Activated CD8-positive, alpha-beta memory T cell treated with anti-CD3 and anti-CD28 coated beads for 48 hours (primary cell): ENCODE measurements around the gene MMP3.
"Not testable (repeated sequence)": the region's sequence is repeated elsewhere in the genome, so short reads cannot be mapped to it uniquely, and the experiment has no call there.

Experiments used
- DNase-seq, 3 experiments: peaks; one replicate each; pipeline ENCODE4 v3.0.0-alpha.2; 2020; ENCODE audit warnings: low read depth in 2 of 3, low spot score in 2 of 3

MMP3 gene

DNA sequence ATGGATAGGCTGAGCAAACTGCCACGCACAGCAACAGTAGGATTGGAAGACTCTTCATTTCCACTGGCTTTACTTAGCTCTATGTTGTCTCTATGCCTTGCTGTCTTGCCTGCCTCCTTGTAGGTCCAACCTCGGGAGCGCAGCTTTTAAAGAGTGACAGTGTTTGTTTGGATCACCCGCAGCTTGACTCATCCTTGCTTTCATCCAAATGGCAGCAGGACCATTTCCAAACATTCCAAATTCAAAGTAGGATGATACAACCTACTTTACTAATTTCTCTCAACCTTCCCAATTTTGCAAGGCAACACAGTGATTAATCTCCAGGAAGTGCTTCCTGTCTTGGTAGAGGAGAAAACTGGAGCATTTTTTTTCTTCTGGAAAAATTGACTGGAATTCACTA, at the start of gene MMP3:
TSS of gene MMP3 (minus strand) at position 121 of the 400 bp plus-strand sequence. CDS start at position 58, 63 bp downstream.
- no peak for DNase-seq

DNA sequence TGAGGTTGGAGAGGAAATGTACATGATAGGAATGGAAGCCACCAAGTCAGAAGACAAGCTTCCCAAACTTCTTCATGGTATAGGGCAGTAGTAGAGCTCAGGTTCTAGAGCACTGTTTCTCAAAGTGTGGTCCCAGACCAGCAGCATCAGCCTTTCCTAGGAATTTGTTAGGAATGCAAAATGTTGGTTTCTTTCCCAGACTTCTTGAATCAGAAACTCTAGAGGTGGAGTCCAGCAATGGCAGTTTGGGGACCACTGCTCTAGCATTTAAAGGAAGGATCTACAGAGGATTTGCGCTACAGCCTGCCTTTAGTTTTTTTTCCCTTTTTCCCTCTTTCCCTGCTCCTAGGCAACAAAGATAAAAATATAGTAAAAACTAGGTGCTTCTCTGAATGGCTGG, 48.3 kb upstream of the MMP3 start:
- DNase-seq, result no peak

DNA sequence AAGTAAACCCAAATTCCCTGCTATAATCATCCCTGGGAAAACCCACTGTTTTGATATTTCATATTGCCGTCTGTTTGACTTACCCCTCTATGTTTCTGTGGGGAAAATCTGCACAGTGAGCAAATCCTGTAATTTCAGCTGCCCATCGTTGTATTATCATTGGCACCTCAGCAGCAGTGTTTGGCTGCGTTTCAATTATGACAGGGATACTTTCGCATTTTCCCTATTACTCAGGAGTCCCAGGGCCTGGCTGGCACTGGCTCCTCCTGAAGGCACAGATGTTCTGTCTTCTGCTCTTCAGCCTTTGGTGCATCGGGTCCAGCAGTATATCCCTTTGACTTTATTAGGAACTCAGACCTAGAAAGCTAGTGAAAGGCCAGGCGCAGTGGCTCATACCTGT, 43.6 kb upstream of the MMP3 start:
- no peak for DNase-seq

DNA sequence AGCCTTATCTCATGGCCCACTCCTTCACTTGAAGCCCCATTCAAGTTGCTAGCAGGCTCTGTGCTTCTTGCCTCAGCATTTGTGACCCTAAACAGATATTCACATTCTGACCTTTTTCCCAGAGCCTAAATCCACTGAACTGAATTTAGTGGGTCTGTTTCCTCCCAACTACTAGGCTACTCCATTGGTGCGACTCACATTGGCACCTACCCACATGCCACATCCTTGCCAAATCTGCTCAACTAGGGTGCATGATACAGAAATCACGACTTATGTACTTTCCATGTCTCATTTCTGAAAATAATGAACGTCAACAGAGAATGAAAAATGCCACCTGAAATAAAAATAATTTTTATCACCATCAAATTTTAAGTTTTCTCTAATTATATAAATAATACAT, 39.7 kb upstream of the MMP3 start:
- no peak for DNase-seq

DNA sequence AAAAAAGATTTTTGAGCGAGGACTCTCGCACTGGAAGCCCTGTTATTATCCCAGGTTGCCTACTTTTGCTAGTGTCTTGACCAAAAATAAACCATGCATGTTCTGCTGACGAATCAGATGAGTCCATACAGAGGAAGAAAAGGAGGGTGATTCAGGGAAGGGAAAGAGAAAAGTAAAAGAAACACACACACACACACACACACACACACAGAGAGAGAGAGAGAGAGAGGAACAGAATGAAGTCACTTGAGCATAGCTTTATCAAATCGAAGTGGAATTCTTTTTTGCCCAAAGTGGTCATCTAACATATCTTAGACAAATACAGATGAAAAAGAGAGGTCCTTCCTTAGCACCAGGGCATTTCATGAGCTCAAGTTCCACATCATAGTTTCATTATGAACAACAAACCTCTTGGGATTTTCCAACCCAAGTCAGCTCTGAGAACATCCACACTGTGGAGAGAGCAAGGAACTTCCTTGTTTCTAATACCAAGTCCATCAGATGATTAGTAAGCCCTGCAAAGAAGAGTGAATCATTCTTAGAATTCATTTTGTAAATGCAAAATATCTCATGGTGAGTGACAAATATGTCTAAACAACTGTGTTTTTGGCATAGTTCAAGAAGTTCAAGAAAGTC, 39.1 kb upstream of the MMP3 start:
- no peak for DNase-seq

DNA sequence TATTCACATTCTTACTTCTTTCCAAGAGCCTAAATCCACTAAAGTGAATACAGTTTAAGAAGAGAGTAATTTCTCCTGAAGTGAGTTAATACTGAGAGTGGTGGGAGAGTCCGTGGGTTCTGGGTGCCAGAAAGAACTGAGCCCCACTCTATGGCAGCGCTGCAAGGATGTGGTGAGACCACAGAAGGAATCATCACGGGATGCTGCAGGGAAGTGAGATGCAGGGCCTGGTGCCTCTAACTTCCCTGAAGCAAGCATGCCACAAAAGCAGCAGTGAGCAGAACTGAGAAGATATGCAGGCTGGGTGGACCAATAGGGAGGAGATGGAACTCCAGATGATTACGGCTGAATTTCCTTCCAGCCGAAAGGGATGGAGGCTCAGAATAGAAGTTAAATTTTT, 36.4 kb upstream of the MMP3 start:
- DNase-seq, result no peak

DNA sequence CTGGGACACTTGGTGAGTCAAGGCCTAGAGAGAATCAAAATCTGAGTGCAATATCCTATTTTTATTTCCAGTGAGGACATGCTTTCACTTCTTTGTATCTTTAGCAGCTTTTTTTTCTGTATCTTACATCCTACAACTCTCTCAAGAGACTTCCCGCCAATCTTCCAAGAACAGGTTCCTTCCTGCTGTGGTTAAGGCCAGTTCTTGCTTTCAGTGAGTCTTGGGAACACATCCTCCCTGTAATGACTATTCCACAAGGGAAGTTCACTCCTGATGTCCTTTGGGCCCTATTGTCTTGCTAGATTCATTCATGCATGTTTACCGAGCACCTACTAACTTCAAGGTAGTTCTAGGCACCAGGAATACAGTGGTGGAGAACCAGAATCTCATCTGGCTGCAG, 35.2 kb upstream of the MMP3 start:
- DNase-seq, result no peak

DNA sequence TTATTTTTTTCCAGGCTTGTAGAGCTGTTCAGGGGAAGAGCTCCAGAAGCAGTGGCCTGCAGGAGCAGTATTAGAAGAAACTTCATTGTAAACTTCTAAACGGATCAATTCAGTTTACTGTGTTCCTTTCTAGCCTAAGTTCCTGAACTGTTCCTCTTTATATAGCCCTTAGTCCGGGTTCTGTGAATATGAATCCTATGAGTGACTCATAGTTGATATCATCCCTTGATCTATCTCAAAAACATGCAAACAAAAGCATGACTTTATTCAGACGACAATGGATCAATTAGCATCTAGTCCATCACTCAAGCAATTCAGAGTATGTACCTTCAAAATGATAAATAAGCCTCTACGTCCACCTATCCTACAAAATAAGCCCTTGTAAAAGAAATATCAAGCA, 31.4 kb upstream of the MMP3 start, which contains the start of gene MMP12:
TSS of gene MMP12 (minus strand) at position 131 of the 400 bp plus-strand sequence. CDS start at position 86, 45 bp downstream.
- no peak for DNase-seq

DNA sequence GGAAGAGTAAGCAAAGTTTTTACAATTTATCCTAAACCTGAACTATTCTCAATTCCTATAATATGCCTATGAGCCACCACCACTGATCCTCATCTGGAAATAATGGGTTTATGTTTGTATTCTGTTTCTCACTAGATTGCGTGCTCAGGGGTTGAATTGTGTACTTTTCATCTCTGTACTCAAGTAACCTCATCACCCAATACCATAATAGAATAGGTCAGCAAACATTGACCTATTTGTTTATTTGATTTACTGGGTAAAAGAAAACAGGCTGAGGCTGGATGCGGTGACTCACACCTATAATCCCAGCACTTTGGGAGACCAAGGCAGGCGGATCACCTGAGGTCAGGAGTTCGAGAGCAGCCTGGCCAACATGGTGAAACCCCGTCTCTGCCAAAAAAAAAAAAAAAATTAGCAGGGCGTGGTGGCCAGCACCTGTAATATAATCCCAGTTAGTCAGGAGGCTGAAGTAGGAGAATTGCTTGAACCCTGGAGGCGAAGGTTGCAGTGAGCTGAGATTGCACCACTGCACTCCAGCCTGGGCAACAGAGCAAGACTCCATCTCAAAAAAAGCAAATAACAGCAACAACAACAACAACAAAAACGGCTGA, 26.1 kb upstream of the MMP3 start:
- DNase-seq, result not testable (repeated sequence)

DNA sequence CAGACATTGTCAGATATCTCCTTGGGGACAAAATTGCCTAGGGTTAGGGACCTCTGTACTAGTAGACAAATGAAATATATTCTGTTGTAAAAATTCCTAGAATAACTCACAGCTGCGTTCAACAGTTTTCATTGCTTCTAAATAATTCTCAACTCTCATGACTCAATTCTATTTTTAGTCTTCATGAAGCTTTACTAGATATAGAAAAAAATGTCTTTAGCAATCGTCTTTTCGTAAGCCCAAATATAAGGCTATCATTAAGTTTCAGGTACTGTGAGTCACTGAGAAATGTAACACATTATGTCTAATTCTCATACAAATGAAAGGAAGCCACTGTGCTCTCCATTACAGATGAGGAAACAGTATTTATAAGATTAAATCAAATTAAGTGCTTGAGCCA, 24.9 kb upstream of the MMP3 start:
- no peak for DNase-seq

DNA sequence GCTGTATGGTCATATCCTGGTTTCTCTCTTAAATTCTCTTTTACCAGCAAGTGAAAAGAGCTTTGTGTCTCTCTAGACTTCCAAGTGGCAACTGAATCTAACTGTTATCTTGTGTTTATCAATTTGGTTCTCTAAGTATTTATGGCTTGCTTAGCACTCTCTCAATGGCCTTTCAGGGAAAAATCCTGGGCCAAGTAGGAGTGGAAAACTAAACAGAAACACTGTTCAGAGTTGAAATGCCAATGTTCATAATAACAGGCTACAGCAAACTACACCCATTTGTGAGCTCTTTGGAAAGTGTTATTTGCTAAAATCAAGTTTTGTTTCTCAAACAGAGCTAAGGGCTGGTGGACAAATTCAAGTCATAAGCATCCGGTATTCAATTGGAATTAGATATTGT, 21.3 kb upstream of the MMP3 start:
- no peak for DNase-seq

DNA sequence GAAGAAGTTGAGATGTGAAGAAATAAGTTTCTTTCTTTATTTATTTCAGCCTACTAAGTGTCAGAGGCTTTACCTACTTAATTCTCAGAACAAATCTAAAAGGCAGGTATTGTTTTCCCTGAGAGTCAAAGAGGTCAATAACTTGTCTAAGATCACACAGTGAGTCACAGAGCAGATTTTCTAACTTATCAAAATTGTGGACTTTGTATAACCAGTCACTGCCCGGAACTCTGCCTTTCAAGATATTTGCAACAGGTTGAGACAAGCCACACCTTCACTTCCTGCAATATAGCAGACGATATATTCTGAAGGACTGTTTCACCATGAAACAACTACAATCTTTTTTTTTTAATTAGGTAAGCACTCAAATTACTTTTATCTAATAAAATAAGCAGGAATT, 10.5 kb upstream of the MMP3 start:
- no peak for DNase-seq

DNA sequence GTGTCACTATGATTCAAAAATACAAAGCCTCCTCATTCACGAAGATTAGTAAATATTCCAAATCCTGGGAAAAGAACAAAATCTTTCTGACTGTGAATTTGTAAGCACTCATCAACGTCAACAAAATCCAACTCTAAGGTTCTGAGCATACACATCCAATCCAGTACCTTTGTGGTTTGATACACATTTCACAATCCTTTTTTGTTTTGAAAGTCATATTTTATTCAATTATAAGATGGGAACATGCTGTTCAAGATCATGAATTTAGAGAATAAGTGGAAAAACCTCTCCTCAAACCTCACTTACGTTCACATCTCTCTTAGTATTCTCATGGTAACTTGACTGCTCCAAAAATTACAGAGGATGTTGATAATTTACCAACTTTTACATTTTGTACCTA, 9.6 kb upstream of the MMP3 start:
- DNase-seq, result no peak

DNA sequence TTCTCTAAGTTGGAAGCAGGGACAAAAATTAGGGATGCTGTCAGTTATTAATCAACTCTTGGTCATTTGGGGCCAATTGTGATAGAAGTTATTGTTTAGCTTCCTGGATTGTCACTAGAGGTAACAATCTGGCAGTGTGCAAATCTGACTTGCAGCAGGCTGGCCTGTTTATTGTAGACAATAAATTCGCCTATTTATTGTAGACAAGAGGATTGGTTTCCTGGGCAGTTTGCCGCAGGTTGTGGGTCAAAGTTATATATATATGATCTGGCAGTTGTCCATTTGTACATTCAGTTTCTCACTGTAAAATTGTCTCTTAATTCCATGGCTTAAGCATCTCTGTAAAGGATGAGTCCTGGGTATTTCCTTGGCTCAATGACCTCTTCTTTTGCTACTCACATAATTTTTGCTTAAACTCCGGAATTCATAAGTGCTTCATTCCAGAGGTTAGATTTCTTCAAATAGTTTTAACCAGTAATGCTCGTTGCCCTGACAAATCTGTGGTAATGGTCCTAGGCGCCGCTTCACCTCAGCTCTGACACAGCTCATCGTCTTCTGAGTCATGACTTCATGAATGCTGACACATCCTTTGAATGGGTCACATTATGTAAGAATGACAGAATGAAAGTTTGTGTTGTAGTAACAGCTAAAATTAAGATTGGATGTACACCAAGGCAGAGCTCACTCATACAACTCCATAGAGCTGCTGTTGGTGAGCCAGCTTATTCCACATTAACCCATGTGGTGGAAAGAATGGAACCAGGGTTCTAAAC, 7.8 kb upstream of the MMP3 start:
- DNase-seq, result no peak

DNA sequence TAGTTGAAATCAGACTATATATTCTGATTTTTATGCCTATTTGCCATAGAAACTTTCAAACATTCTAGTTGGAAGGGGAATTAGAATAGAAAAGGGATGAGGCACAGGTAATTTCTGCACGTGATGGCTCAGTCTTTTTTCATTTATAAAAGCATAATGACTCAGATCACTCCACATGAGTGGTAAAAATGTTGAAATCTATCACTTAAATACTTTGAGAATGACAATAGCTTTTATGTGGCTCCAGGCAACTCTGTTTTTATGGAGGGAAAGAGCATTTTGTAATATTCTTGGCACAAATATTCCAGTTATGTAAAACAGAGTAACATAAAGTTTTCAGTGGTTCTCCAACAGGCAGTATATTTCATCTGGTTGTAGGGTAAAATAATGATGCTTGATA, 5.9 kb upstream of the MMP3 start:
- DNase-seq, result no peak

DNA sequence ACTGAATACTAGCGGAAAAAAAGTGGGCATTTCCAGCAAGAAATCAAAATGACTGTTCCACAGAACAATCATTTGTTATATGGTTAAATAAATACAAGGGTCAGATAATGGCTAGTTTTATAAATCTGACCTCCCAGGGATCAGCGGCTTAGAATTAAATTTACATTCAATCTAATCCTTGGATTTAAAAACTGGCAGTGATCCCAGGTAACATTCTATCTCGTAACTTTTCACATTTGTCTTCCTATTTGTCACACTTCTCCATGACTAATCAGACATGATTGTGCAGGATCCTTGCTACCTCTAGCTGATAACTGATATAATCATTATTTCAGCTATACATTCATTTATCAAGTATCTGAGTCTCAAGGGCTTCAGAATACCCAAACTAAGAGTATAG, 2.9 kb upstream of the MMP3 start:
- no peak for DNase-seq

DNA sequence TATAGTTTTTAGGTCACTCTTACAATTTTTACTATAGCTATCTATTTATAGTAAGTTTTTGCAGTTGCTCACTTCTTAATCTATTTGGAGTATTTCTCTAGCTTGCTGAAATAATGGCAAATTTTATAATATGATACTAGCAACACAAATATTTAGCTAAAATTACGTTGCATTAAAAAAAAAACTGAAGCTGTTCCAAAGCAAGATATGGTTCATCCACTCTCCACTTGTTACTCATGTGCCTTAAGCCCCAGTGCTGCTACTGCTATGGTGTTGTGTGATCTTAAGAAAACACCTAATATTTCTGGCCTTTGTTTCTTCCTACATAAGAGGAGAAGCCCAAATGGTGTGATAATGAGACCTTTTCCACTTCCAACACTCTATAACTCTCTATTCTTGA, 479 bp downstream of the MMP3 start:
- DNase-seq, result no peak

DNA sequence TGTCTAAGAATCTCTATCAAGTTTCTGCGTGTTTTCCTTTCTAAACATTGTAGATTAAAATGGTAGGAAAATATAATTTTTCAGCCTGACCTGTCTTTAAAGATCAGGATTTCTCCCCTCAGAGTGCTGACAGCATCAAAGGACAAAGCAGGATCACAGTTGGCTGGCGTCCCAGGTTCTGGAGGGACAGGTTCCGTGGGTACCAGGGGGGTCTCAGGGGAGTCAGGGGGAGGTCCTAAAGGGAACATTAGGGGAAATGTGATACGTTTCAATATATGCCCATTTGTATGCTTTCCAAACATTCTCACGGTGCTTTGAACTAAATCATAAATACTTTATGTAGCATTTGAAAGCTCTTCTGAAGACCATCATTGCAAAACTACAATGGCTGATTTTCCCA, 3.4 kb downstream of the MMP3 start:
- DNase-seq, result no peak

DNA sequence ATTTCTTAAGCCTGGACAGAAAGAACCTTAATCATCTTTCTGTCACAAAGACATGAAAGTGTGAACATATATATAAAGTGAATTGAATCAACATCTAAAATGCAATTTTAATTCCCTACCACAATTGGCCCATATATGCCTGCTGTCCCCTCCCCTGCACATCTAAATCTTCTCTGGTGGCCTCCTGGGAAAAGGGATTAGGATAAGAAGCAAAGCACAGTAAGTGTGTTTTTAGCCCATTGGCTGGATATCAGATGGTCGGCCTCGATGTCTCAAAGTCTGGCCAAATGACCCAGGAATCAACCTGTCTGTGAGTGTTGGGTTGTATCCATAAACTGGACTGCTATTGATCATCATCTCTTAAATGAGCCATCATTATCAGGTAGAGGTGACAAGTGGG, 5.8 kb downstream of the MMP3 start:
- no peak for DNase-seq

DNA sequence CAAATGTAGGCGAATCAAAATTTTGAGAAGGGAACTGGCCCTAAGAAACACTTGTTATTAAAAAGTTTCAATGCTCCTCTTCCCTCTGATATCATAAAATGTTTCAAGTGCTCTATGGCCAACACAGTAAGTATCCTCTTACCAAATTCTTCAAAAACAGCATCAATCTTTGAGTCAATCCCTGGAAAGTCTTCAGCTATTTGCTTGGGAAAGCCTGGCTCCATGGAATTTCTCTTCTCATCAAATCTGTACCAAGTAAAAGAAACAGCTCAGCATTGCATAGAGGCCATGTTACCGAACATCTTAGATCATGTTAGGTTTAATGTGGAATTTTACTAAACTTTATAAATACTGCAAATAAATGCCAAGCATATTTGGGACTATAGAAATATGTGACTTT, 6.3 kb downstream of the MMP3 start:
- DNase-seq, result no peak

DNA sequence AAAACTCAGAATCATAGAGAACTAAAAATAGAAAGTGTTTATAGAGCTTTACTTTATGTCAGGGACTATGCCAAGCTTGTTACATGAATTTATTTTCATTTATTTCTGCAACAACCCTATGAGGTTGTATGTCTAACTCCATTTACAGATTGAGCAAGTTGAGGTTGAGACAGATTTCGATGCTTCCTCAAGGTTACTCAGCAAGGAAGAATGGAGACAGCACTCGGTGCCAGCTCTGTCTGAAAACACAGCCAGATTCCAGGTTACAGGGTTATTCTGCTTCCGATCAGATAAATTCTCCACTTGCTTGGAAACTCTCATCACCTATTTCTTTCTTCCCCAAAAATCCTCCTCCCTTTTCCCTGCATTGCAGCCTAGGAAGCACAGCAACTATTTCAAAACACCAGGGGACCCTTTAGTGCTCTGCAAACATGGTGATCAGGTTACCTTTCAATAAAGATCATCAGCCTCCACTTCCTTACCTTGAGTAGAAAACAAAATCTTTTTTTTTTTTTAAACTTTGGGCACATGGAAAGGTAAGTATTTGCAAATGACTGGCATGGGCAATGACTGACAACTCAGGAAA, 7.0 kb downstream of the MMP3 start:
- DNase-seq, result no peak

DNA sequence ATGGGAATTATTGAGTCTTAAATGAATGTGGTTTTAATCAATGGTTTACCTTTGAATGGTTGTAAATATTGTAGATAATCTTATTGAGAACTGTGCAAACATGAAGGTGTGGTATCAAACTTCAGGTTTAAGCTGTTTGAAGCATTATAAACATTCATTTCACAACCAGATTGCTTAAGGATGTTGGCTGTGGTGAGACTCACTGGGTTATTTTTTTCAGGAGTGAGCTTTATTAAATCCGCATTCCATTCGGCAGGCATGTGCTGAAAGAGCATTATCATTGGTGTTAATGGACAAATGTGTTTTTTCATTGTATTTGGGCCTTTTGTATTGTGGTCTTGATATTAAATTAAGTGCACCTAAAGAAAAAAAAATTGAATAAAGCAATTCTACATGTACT, 9.7 kb downstream of the MMP3 start:
- DNase-seq, result no peak
